Measurements from ENCODE around the gene MGRN1.

The MGRN1 gene

DNA sequence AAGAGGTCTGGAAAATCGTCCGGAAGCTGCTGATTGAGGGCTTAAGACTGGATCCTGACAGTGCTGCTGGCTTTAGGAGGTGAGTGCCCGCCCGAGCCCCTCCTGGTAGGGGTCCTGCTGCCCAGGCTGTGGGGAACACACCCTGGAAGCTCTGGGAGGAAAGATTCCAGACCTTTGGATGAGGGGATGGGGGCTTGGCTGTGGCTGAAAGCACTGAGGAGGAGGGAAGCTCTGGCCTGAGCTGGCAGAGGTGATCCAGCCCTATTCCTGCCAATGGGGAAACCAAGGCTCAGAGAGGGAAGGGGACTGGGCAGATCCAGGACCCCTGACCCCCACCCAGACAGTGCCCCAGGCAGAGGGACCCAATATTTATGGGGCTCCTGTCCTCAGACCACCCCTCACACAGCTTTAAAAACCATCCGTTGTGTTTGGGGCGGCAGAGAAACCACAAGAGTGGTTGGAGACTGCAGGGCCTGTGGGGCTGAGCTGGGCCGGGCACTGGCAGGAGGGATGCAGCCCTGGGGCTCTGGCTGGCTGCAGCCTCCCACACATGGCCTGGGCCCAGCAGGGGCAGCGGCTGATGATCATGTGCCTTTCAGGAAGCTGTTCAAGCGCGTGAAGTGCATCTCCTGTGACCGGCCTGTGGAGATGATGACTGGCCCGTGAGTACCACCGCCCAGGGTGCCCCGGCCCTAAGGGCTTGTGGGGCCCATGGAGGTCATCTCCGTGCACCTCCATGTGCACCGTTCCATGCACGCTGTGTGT is 32.7 kb upstream of the MGRN1 start:
- ATAC-seq (ENCODE audit: insufficient read depth, low read depth) (no peak), DNase-seq (no peak)
- peaks cover 3% of the 10 kb centered on the region for H3K27me3 ChIP-seq (ENCODE audit: insufficient read depth, low read length, poor library complexity)
- H3K4me3 ChIP-seq (ENCODE audit: low read depth in 1 of 2, low read length in 2 of 2) = no peak overlapping the region
- H3K79me2 ChIP-seq (ENCODE audit: insufficient read depth, low read length) = no peaks in the 10 kb centered on the region
- no peak overlapping the region for H3K9ac ChIP-seq (ENCODE audit: low read depth, low read length)
- TF ChIP-seq, protein P1, sequence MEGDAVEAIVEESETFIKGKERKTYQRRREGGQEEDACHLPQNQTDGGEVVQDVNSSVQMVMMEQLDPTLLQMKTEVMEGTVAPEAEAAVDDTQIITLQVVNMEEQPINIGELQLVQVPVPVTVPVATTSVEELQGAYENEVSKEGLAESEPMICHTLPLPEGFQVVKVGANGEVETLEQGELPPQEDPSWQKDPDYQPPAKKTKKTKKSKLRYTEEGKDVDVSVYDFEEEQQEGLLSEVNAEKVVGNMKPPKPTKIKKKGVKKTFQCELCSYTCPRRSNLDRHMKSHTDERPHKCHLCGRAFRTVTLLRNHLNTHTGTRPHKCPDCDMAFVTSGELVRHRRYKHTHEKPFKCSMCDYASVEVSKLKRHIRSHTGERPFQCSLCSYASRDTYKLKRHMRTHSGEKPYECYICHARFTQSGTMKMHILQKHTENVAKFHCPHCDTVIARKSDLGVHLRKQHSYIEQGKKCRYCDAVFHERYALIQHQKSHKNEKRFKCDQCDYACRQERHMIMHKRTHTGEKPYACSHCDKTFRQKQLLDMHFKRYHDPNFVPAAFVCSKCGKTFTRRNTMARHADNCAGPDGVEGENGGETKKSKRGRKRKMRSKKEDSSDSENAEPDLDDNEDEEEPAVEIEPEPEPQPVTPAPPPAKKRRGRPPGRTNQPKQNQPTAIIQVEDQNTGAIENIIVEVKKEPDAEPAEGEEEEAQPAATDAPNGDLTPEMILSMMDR (IDR thresholded peaks at IDR 0.05; ENCODE audit: borderline replicate concordance, extremely low read depth, low read length, poor library complexity, severe bottlenecking) = no peak
- TF ChIP-seq EZH2 (IDR thresholded peaks at IDR 0.05; ENCODE audit: borderline replicate concordance, low read depth, low read length, severe bottlenecking) = no peak
- no peaks in the 10 kb centered on the region for H3K9me3 ChIP-seq (ENCODE audit: insufficient read depth, low read length, severe bottlenecking)
- no peak overlapping the region for H2AFZ ChIP-seq (ENCODE audit: low read depth, low read length)
- H3K27ac ChIP-seq (ENCODE audit: low read length) = no peak overlapping the region
- no peaks in the 10 kb centered on the region for H4K20me1 ChIP-seq (ENCODE audit: insufficient read depth, low read length)
- no peaks in the 10 kb centered on the region for H3K4me1 ChIP-seq (ENCODE audit: insufficient read depth, low read length)
- no peaks in the 10 kb centered on the region for H3K36me3 ChIP-seq (ENCODE audit: insufficient read depth, low read length)
- H3K4me2 ChIP-seq (ENCODE audit: insufficient read depth, low read length) = no peak overlapping the region

GRCh38 chr16:4593086-4593485 is 31.5 kb upstream of the MGRN1 start:
- no peak for DNase-seq

GRCh38 chr16:4594433-4595410 is 29.9 kb upstream of the MGRN1 start:
- Histone ChIP-seq H3K4me2 (ENCODE audit: insufficient read depth, low read length) (no peak overlapping the region), H3K4me3 (ENCODE audit: low read depth in 1 of 2, low read length in 2 of 2) (no peak overlapping the region), H3K27ac (ENCODE audit: low read length) (no peak overlapping the region), H2AFZ (ENCODE audit: low read depth, low read length) (no peak overlapping the region), H3K79me2 (ENCODE audit: insufficient read depth, low read length) (no peaks in the 10 kb centered on the region), H3K27me3 (ENCODE audit: insufficient read depth, low read length, poor library complexity) (no peaks in the 10 kb centered on the region), H3K4me1 (ENCODE audit: insufficient read depth, low read length) (no peaks in the 10 kb centered on the region), H4K20me1 (ENCODE audit: insufficient read depth, low read length) (no peaks in the 10 kb centered on the region), H3K36me3 (ENCODE audit: insufficient read depth, low read length) (no peaks in the 10 kb centered on the region), H3K9ac (ENCODE audit: low read depth, low read length) (no peak overlapping the region), H3K9me3 (ENCODE audit: insufficient read depth, low read length, severe bottlenecking) (no peaks in the 10 kb centered on the region)
- ATAC-seq (ENCODE audit: insufficient read depth, low read depth) (no peak), DNase-seq (no peak)
- TF ChIP-seq, protein P1 (IDR thresholded peaks at IDR 0.05; ENCODE audit: borderline replicate concordance, extremely low read depth, low read length, poor library complexity, severe bottlenecking) = no peak
- TF ChIP-seq EZH2 (IDR thresholded peaks at IDR 0.05; ENCODE audit: borderline replicate concordance, low read depth, low read length, severe bottlenecking) = no peak

More at GRCh38 chr16:4593086-4593485, 31.5 kb upstream of the MGRN1 start:
- no peaks in the 10 kb centered on the region for H4K20me1 ChIP-seq (ENCODE audit: insufficient read depth, low read length)
- no peak overlapping the region for H3K27ac ChIP-seq (ENCODE audit: low read length)
- H3K4me3 ChIP-seq (ENCODE audit: low read depth in 1 of 2, low read length in 2 of 2) = no peak overlapping the region
- no peaks in the 10 kb centered on the region for H3K4me1 ChIP-seq (ENCODE audit: insufficient read depth, low read length)
- no peaks in the 10 kb centered on the region for H3K36me3 ChIP-seq (ENCODE audit: insufficient read depth, low read length)
- H3K9me3 ChIP-seq (ENCODE audit: insufficient read depth, low read length, severe bottlenecking) = no peaks in the 10 kb centered on the region
- no peaks in the 10 kb centered on the region for H3K27me3 ChIP-seq (ENCODE audit: insufficient read depth, low read length, poor library complexity)
- TF ChIP-seq EZH2 (IDR thresholded peaks at IDR 0.05; ENCODE audit: borderline replicate concordance, low read depth, low read length, severe bottlenecking) = no peak
- TF ChIP-seq, protein P1 (IDR thresholded peaks at IDR 0.05; ENCODE audit: borderline replicate concordance, extremely low read depth, low read length, poor library complexity, severe bottlenecking) = no peak
- H3K79me2 ChIP-seq (ENCODE audit: insufficient read depth, low read length) = no peaks in the 10 kb centered on the region
- H3K9ac ChIP-seq (ENCODE audit: low read depth, low read length) = no peak overlapping the region
- no peak overlapping the region for H3K4me2 ChIP-seq (ENCODE audit: insufficient read depth, low read length)
- H2AFZ ChIP-seq (ENCODE audit: low read depth, low read length) = no peak overlapping the region
- no peak for ATAC-seq (ENCODE audit: insufficient read depth, low read depth)
